Fibroblast of mammary gland (primary cell): ENCODE data around the gene PROB1.
"Not testable (repeated sequence)": the region's sequence is repeated elsewhere in the genome, so short reads cannot be mapped to it uniquely, and the experiment has no call there.

Source experiments
- DNase-seq: peaks from one replicate; pipeline ENCODE4 v3.0.0-alpha.2; 2010; ENCODE audit warnings: low read depth
- H3K4me3 ChIP-seq: 2 replicates; pipeline ENCODE4 v1.5.1; 2011; ENCODE audit warnings: low read depth, mild to moderate bottlenecking, low read length, moderate library complexity; ENCODE audit not compliant: control insufficient read depth
- TF ChIP-seq, protein P1 (sequence below): conservative IDR thresholded peaks from 2 replicates; pipeline ENCODE4 v1.5.1; 2011; ENCODE audit warnings: low read depth, low read length, inconsistent platforms; ENCODE audit not compliant: control insufficient read depth, insufficient read depth

The PROB1 gene

DNA sequence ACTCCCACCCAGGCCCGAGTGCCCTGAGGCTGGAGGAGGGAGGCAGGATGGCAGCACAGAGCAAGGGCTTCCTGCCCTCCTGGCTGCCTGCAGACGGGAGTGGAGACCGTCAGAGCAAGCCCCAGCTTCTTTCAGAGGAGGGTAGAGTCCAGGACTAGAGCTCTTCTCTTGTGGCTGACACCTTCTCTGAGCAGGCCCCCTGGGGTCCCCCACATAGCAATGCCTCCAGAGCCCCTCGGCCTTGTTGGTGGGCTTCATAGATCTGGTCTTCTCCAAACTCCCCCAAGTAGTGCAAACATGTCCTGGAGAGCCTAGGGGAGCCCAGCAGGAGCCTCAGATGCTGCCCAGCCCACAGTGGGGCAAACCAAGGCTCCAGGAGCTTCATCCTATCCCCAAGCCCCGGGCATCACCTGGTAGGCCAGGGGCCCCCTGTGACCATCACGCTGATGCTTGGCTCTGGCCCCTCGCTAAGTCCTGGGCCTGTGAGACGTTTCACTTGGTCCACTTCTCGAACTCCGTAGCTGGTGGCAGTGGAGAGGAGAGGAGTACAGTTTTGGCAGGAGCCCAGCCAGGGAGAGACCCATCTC, 7.2 kb downstream of the PROB1 start:
- TF ChIP-seq, protein P1, sequence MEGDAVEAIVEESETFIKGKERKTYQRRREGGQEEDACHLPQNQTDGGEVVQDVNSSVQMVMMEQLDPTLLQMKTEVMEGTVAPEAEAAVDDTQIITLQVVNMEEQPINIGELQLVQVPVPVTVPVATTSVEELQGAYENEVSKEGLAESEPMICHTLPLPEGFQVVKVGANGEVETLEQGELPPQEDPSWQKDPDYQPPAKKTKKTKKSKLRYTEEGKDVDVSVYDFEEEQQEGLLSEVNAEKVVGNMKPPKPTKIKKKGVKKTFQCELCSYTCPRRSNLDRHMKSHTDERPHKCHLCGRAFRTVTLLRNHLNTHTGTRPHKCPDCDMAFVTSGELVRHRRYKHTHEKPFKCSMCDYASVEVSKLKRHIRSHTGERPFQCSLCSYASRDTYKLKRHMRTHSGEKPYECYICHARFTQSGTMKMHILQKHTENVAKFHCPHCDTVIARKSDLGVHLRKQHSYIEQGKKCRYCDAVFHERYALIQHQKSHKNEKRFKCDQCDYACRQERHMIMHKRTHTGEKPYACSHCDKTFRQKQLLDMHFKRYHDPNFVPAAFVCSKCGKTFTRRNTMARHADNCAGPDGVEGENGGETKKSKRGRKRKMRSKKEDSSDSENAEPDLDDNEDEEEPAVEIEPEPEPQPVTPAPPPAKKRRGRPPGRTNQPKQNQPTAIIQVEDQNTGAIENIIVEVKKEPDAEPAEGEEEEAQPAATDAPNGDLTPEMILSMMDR: no peak
- DNase-seq: no peak
- no peak overlapping the region for H3K4me3 ChIP-seq

DNA sequence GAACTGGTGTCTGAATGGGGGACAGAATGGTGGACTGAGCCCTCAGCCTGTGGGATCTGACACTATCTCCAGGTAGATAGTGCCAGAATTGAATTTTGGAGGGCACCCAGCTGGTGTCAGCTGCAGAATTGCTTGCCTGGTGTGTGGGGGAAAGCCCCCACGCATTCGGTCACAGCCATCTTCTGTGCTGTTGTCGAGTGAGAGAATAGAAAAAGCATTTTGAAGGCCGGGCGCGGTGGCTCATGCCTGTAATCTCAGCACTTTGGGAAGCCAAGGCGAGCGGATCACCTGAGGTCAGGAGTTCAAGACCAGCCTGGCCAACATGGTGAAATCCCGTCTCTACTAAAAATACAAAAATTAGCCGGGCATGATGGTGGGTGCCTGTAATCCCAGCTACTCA, 7.9 kb downstream of the PROB1 start:
- H3K4me3 ChIP-seq, DNase-seq: not testable (repeated sequence)

DNA sequence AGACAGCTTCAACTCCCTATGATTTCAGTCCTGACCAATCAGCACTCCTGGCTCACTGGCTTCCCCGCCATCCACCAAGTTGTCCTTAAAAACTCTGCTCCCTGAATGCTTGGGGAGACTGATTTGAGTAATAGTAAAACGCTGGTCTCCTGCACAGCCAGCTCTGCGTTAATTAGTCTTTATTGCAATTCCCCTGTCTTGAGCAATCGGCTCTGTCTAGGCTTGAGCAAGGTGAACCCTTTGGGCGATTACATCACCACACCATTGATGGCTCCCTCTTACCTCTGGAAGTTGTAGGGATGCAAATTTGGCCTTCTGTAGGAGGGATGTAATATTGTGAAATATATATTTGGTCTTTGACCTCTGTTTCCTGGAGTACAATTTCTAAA, 8.9 kb downstream of the PROB1 start:
- no peak overlapping the region for H3K4me3 ChIP-seq
- no peak for DNase-seq
- TF ChIP-seq, protein P1: no peak

DNA sequence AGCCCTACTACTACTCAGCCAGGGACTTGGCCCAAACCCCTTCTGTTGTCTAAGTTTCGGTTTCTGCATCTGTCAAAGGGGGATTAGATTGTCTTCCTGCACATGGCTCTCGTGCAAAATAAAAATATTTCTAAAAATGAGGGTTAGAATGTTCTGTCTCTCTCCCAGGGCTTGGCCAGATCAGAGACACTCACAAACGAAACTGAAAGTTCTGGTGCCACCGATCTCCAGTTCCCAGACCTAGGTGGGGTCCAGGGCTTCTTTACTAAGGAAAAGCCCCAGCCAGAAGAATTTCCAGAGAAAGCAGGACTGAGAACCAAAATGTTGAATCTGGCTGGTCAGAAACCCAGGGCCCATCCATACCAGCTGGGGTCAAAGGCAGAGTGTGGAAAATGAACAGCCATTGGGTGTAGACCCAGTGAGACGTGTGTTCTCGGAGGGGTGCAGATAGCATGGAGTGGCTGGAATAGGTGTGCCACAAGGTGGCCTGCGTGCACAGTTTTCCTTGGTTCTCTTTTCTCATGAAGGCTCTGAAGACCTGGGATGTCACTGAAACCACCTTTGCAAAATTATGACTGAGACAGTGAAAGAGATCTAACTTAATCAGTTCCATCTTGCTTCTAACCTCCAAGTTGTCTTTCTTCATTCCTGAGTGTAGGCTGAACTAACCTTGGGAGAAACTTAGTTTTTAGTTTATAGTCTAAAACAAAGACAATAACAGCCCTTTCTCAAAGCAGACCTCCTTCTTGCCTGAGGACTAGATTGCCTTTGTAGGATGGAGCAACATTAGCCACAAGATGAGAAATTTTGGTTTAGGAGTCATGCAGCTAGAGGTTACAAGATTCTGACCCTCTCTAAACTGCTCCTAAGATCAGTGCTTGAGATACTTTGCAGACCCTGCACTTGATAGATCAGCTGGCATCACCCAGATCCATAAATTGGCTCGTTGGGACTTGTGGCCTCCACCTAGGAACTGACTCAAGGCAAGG, 9.5 kb downstream of the PROB1 start:
- H3K4me3 ChIP-seq: no peak overlapping the region
- TF ChIP-seq, protein P1: no peak
- DNase-seq: no peak

DNA sequence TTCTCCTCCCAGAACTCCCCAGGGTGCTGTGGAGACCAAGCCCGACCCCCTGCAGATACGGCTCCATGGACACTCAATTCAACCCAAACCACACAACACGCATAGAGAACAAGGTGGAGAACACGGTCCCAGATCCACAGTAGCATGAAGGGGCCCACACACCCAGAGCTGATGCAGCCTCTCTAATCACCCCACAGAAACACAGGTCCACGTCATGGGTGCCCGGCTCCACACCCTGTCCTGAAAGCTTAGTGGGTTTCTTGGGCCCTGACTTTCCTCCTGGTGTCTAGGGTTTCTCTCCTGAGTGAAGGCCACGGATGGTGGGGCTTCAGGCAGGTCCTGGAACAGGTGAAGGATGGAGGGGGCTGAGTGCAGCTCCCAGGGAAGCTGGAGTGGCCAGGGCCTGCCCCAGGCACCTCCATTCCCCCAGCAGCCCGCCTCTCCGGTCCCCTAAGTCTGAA, 10.3 kb downstream of the PROB1 start:
- TF ChIP-seq, protein P1: no peak
- DNase-seq: no peak
- H3K4me3 ChIP-seq: no peak overlapping the region

DNA sequence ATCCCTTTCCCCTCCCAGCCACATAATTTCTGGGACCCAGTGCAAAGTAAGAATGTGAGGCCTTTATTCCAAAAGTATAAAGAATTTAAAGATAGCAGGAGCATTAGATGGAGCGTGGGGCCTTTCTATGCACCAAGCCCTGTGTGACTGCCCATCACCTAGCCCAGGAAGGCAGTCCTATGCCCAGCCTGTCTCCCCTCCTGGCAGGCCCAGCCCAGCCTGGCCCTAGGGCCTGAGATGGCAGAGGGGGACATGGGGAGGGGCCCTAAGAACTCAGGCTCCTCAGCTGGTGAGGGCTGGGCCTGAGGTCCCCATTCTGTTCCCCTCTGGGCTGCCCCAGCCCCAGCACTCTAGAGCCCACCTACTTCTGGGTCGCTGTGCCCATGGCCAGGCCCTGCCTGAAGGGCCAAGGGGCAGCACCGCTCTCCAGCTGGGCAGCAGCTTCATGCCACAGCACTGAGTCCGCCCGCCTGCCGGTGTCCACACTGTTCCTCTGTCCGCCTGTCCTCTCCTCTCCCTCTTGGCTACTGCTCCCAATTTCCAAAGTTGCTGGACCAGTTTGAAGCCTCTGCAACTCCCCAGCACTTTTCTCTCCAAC, 10.8 kb downstream of the PROB1 start:
- TF ChIP-seq, protein P1: no peak
- H3K4me3 ChIP-seq: no peak overlapping the region
- DNase-seq: no peak
